Pons (tissue), 1 donor: ENCODE data around the gene NKIRAS1.
A peak's percentile ranks its signal among the peaks of the same experiment; 100 is the strongest.
"Not testable (repeated sequence)": the region's sequence is repeated elsewhere in the genome, so short reads cannot be mapped to it uniquely, and the experiment has no call there.

Experiments used
- DNase-seq: peaks from one replicate; pipeline ENCODE4 v3.0.0-alpha.2; 2016; ENCODE audit warnings: low spot score

The NKIRAS1 gene

DNA sequence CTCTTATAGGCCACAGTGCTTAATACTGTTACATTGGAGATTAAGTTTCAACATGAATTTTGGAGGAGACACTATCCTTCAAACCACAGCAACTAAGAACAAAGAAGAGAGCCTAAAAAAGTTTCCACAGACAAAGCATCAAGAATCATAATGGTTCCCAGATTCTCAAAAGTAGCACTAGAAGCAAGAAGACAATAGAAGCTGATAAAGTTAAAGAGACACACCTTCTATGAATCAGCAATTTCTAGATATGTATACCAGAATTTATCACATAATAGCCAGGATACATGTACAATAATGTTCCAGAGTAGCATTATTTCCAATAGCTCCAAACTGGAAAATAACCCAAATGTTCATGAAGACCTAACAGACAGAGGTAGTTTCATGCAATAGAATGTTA is 12.2 kb downstream of the NKIRAS1 start:
- DNase-seq, result no peak

DNA sequence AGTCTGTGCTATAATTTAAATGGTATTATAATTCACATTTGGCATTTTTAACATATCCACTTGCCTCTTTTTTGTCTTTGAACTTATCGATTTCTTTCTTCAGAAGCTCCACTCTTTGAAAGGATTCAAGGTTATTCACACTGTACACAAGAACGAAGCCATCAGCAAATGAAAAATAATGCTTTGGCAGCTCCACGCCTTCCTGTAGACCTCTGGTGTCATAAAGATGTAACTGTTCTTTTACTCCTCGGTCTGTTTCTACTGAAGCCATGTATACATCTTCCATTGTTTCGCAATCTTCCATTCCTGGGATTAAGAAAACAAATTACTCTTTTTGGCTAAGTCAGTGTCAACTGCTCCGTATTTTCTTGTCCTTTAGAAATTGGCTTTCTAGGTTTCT is 16.0 kb downstream of the NKIRAS1 start:
- no peak for DNase-seq

GRCh38 chr3:23895181-23895580 is 21.6 kb downstream of the NKIRAS1 start:
- no peak for DNase-seq

DNA sequence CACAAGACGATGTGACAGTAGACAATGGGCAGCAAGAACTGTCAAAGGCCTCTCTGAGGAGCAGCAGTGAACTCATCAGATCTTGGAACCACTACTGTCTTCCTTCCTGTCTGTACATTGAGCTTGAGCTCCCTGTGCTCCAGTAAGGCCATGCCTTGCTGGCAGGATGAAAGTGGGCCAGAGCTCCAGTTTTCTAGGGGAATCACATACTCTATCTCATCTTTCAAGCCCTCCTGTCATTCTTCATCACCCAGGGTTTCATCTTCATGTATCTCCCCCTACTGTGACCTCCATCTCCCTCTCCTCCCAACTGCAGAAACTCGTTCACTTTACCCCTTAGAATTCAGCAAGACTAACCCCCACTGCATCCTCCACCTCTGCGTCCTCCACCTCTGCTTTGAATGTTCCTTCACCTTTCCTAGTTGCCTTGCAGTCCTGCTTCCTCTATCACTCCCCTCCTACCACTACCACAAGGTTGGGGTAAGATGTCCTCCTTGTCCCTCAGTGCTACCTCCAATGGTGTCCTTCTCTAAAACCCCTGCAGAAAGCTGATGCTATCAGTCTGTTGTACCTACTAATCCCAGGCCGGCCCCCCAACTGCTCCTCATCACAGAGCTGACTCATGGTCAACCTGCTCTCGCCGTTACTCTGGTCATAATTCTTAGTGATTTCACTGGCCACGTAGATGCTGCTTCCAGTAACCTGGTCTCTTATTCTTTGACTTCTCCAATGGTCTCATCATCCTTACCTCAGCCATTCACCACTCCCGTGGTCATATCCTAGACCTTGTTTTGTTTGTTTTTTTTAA is 22.3 kb downstream of the NKIRAS1 start:
- no peak for DNase-seq

GRCh38 chr3:23889950-23890349 is 26.8 kb downstream of the NKIRAS1 start:
- peak; percentile 49 for DNase-seq

DNA sequence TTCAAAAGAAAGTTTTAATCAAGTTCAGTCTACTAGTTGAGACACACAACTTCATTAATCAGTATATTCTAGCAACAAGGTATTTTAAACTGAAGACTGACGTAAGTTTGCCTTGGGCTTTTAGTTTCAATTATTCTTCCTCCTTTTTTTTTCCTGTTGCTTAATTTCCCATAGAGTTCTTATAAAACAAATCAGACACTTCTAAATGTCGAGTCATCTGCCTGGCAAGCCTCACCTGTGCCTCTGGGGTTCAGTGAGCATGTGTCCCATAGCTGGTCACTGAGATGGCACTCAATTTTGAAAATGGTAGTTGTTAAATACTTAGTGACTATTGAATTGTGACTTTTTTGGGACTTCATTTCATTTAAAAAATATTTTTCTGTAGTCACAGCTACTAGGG is 27.4 kb downstream of the NKIRAS1 start:
- DNase-seq, result no peak

DNA sequence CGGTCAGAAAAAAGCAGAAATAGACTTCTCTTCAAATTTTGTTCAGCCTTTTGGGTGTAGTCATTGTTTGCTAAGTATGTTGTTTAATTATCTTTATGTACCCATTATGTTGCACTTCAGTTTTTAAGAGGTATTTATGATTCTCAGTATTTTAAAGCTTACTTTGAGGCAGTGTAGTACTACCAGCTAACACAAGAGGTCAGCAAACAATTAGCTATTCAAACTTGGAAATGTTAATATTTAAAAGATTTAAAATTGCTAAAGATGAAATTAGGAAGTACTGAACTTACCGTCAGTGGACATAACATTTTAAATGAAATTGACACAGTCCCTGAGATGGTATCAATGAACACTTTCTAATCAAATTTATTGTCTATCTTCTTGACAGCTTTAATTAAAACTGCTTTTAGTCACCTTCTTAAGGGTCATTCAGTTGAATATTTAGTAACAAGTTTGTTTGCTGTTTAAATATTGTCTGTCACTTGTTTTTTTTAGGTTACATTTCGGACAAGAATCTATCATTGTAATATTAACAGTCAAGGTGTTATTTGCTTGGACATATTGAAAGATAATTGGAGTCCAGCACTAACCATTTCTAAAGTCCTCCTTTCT is 28.1 kb downstream of the NKIRAS1 start:
- peak; percentile 56 for DNase-seq

GRCh38 chr3:23886311-23886710 is 30.5 kb downstream of the NKIRAS1 start:
- DNase-seq, result no peak

- no peak for DNase-seq
These were observed 31.6 kb downstream of the NKIRAS1 start for GRCh38 chr3:23885210-23885609.

- no peak for DNase-seq
These were observed 32.3 kb downstream of the NKIRAS1 start for GRCh38 chr3:23884481-23884880.

DNA sequence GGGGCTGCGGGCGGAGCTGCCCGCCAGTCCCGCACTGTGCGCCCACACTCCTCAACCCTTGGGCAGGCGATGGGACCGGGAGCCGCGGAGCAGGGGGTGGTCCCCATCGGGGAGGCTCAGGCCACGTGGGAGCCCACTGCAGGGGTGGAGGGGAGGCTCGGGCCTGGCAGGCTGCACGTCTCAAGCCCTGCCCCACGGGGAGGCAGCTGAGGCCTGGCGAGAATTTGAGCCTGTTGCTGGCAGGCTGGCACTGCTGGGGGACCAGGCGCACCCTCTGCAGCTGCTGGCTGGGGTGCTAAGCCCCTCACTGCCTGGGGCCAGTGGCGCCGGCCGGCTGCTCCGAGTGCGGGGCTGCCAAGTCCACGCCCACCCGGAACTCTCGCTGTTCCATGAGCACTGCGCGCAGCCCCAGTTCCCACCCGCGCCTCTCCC is 34.3 kb downstream of the NKIRAS1 start:
- no peak for DNase-seq

DNA sequence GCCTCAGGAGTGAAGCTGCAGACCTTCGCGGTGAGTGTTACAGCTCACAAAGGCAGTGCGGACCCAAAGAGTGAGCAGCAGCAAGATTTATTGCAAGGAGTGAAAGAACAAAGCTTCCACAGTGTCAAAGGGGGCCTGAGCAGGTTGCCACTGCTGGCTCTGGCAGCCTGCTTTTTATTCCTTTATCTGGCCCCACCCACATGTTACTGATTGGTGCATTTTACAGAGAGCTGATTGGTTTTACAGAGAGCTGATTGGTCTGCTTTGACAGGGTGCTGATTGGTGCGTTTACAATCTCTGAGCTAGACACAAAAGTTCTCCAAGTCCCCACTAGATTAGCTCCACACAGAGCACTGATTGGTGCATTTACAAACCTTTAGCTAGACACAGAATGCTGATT is 34.8 kb downstream of the NKIRAS1 start:
- not testable (repeated sequence) for DNase-seq

GRCh38 chr3:23880703-23881339 is 36.0 kb downstream of the NKIRAS1 start:
- no peak for DNase-seq

DNA sequence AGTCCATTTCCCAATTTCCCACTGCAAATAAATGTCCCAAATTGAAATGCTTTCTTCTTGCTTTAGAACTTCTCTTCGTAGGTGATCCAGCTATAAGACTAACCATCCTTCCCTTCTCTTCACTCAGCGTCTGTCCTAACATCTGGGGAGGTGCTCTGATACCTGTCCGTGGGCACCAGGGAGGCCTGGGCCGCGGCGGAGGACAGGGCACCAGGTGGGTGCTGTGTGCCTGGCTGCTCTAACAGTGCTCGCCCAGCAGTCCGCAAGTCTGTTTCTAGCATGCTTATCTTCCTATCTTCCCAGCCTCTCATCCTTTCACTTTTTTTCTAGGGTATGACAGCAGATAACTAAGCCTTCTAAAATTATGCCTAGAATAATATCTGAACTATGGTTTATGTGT is 37.3 kb downstream of the NKIRAS1 start:
- no peak for DNase-seq

DNA sequence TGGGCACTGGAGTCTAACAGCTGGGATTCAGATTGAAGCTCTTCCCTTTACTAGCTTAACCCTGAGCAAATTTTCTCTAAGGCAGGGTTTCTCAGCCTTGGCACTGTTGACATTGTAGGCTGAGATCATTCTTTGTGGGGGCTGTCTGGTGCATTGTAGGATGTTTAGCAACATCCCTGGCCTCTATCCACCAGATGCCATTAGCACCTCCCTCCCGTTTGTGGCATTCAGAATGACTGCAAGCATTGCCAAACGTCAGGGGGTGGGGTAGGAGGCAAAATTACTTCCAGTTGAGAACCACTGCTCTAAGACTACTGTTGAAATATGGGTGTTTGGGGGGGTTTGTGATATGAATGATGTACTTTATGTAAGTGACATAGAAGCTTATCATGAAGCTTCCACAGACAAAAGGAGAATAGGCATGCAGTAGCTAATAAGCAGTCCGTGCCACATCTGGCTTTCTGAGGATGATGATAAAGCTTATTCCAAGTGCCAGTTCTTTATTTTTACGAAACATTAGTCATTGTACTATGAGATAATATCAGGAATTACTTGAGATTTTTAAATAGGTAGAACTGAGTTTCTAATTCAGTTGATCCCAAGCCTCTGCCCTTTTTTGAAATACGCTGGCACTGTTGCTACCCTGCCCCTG is 39.3 kb downstream of the NKIRAS1 start:
- no peak for DNase-seq

- no peak for DNase-seq
These were observed 39.9 kb downstream of the NKIRAS1 start for GRCh38 chr3:23876923-23877322.

- no peak for DNase-seq
These were observed 41.6 kb downstream of the NKIRAS1 start for GRCh38 chr3:23875113-23875725.

DNA sequence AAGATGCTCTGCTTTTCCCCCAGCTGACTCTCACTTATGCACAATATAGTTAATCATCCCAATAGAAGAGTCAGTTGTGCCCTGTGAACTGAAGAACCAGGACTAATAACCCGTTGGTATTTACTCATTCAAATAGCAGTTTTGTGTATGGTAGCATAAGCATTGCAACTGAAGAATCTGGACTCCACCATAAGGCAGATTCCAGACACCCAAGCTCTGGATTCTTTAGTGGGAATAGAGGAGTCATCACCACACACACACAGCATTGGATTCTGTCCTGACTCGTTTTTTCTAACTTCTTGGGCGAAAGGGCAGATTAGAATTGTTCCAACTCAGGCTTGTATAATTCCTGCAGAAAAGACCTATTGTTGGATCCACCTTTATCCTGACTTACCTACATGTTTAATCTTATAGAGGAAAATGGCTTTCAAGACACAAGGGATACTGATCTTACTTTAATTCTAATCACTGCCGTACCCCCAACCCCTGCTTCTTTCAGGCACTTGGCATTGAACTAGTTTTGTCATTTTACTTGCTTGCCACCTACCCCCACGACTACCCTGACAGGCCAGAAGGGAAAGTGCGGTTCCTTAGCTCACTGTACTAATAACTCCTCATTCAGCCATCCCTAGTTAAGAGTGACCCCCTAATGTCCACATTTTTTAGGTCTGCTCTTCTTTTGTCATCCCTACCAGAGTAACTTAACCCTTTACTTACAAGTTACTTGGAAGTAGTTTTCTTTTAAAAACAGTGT is 42.3 kb downstream of the NKIRAS1 start:
- DNase-seq, result no peak

DNA sequence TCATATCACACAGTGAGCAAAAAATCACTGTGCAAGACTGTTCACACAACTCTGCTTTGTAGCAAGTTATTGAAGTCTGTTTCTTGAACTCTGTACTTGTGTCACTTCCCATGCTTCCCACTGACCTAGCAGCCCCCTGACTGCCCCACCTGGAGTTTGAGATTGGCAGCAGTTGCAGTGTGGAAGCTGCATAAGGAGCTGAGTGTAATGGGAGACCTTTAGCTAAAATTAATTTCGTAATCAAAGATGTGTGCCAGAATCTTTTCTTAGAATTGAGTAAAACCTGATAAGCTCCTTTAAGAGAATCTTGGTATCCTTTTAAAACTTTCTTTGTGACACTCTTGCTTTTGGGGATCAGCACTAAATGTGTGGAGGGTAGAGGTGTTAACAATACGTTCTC is 42.8 kb downstream of the NKIRAS1 start:
- DNase-seq, result no peak

- no peak for DNase-seq
These were observed 44.5 kb downstream of the NKIRAS1 start for GRCh38 chr3:23872330-23872729.

- DNase-seq, result not testable (repeated sequence)
These were observed 45.4 kb downstream of the NKIRAS1 start for GRCh38 chr3:23871361-23871760.

DNA sequence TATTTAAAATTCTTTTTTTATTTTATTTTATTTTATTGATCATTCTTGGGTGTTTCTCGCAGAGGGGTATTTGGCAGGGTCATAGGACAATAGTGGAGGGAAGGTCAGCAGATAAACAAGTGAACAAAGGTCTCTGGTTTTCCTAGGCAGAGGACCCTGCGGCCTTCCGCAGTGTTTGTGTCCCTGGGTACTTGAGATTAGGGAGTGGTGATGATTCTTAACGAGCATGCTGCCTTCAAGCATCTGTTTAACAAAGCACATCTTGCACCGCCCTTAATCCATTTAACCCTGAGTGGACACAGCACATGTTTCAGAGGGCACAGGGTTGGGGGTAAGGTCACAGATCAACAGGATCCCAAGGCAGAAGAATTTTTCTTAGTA is 46.1 kb downstream of the NKIRAS1 start:
- DNase-seq, result not testable (repeated sequence)
